Esophagus muscularis mucosa (tissue), 4 donors: ENCODE data around the gene ZNF385C. TPM values are rescaled to one million over a fixed set of nuclear protein-coding genes. Genes with fewer than 3 reads are reported as not detected.
A peak's percentile ranks its signal among the peaks of the same experiment; 100 is the strongest.

Source experiments
- DNase-seq: peaks from one replicate; pipeline ENCODE4 v3.0.0-alpha.2; 2017; ENCODE audit errors: extremely low spot score
- H3K27ac ChIP-seq, 4 donors: fragments of 200-600 bp; sonication (generic); replicated peaks in 1 of 4; 1 replicate in 3 of 4; 2 replicates in 1 of 4; pipeline ENCODE4 v1.5.1; 2016 to 2019; ENCODE audit warnings: mild to moderate bottlenecking in 1 of 4
- H3K27me3 ChIP-seq, 4 donors: fragments of 200-600 bp; sonication (generic); one replicate each; pipeline versions ENCODE4 v1.5.1 to v1.6.0; 2016 to 2019
- H3K36me3 ChIP-seq, 4 donors: fragments of 200-600 bp; sonication (generic); one replicate each; pipeline ENCODE4 v1.5.1; 2016 to 2019
- H3K4me1 ChIP-seq, 4 donors: fragments of 200-600 bp; sonication (generic); one replicate each; pipeline ENCODE4 v1.5.1; 2016 to 2019
- H3K4me3 ChIP-seq, 4 donors: fragments of 200-600 bp; sonication (generic); 1 replicate in 2 of 4; 2 replicates in 2 of 4; pipeline ENCODE4 v1.5.1; 2016 to 2019; ENCODE audit warnings: mild to moderate bottlenecking in 4 of 4, moderate library complexity in 1 of 4
- H3K9me3 ChIP-seq, 4 donors: fragments of 200-600 bp; sonication (generic); 1 replicate in 3 of 4; 2 replicates in 1 of 4; pipeline ENCODE4 v1.5.1; 2016 to 2019
- EP300 ChIP-seq: sonication (generic); formaldehyde crosslinking; IDR thresholded peaks from one replicate; pipeline ENCODE4 v1.6.1; 2017; ENCODE audit warnings: antibody characterized with exemption
- POLR2A ChIP-seq: fragments of 450-650 bp; IDR thresholded peaks from one replicate; pipeline ENCODE4 v1.6.1; 2017; ENCODE audit warnings: antibody characterized with exemption, moderate library complexity, mild to moderate bottlenecking, low read depth
- POLR2AphosphoS5 ChIP-seq, 2 donors: sonication (generic); formaldehyde crosslinking; IDR thresholded peaks; one replicate each; pipeline ENCODE4 v1.6.1; 2017; ENCODE audit warnings: antibody characterized with exemption in 2 of 2
- WGBS: methylation state at CpG from one replicate; pipeline ENCODE4 v1.1.5; 2018; 5-methylcytosine and 5-hydroxymethylcytosine counted together
- intact Hi-C: fragments of 100-400 bp; cut with DNase I; formaldehyde crosslinking; loops from one replicate; pipeline ENCODE4 v1.15.1; 2023
- total RNA-seq, 4 donors: library from RNA; depleted of rRNA; stranded (reverse); fragments of >200 nt; gene quantifications; one replicate each; pipeline versions ENCODE4 v1.1.0 to v1.2.1, GENCODE V29; 2016
- TF ChIP-seq, protein P1 (sequence below), 3 experiments: fragments of 200-600 bp in 2 of 3; fragments of 450-650 bp in 1 of 3; sonication (generic) in 2 of 3; IDR thresholded peaks; one replicate each; pipeline ENCODE4 v1.5.1; 2017 to 2019; ENCODE audit warnings: antibody characterized with exemption in 3 of 3, mild to moderate bottlenecking in 2 of 3, moderate library complexity in 1 of 3

Gene ZNF385C
- total RNA-seq, 4 donors from 2014 or later, result 0.39 to 0.42 TPM; not detected in 2

GRCh38 chr17:42045719-42046118 lies 52.6 kb downstream of the ZNF385C start:
- TF ChIP-seq POLR2AphosphoS5 (IDR thresholded peaks at IDR 0.05) (no peak), POLR2A (no peak), EP300 (no peak)
- TF ChIP-seq, protein P1, sequence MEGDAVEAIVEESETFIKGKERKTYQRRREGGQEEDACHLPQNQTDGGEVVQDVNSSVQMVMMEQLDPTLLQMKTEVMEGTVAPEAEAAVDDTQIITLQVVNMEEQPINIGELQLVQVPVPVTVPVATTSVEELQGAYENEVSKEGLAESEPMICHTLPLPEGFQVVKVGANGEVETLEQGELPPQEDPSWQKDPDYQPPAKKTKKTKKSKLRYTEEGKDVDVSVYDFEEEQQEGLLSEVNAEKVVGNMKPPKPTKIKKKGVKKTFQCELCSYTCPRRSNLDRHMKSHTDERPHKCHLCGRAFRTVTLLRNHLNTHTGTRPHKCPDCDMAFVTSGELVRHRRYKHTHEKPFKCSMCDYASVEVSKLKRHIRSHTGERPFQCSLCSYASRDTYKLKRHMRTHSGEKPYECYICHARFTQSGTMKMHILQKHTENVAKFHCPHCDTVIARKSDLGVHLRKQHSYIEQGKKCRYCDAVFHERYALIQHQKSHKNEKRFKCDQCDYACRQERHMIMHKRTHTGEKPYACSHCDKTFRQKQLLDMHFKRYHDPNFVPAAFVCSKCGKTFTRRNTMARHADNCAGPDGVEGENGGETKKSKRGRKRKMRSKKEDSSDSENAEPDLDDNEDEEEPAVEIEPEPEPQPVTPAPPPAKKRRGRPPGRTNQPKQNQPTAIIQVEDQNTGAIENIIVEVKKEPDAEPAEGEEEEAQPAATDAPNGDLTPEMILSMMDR (IDR thresholded peaks at IDR 0.05), result no peak
- H3K27ac ChIP-seq, result no peak overlapping the region
- intact Hi-C loops, result no loop called here
- H3K4me1 ChIP-seq, result peaks cover 6 to 15% (median 9%) of the 10 kb centered on the region in 4 donors
- H3K9me3 ChIP-seq, result no peaks in the 10 kb centered on the region
- H3K36me3 ChIP-seq, result peaks cover 0 to 7% (median 0%) of the 10 kb centered on the region in 4 donors
- no peak overlapping the region for H3K4me3 ChIP-seq
- DNase-seq, result no peak
- H3K27me3 ChIP-seq, result no peaks in the 10 kb centered on the region
- 88% methylated on average over 1 of the region's 1 CpG for WGBS

DNA sequence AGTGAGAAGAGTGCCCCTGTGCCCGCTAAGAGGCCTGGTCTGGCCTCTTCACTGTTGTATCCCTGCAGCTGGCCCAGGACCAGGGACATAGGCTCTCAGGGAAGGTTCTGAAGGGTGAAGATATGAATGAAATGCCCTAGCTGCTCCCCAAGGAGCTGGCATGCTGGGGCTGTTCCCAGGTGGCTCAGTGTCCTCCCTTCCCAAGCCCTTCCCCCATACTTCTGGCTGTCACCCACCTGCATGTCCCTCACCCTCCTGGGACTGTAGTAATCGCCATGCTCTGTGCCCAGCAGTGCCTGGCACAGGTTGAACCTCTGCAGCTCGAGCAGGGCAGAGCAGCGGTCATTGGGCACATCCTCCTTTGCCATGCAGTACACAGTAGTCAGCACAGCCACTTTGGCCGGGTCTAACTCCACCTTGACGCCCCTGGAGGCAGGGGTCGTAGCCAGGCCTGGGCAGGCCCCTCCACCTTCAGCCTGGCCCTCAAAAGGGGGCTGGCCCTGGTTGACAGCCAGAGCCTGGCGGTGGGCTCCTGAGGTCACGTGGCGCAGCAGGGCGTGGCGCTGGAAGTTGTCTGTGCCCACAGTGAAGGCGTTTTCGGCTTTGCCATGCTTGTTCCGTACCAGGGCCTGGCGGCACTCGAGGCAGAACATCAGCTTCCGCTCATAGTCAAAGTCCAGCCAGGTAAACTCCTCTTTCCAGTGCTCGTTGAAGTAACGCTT lies 55.5 kb downstream of the ZNF385C start:
- no peaks in the 10 kb centered on the region for H3K9me3 ChIP-seq
- peaks cover 0 to 25% (median 6%) of the 10 kb centered on the region in 4 donors for H3K27me3 ChIP-seq
- DNase-seq, result no peak
- no peak overlapping the region for H3K27ac ChIP-seq
- peaks cover 0 to 11% (median 7%) of the 10 kb centered on the region in 4 donors for H3K4me1 ChIP-seq
- peaks cover 0 to 7% (median 0%) of the 10 kb centered on the region in 4 donors for H3K36me3 ChIP-seq
- no peak for TF ChIP-seq EP300
- TF ChIP-seq, protein P1 (IDR thresholded peaks at IDR 0.05), result no peak
- TF ChIP-seq POLR2AphosphoS5 (IDR thresholded peaks at IDR 0.05), result no peak
- no peak for TF ChIP-seq POLR2A
- intact Hi-C loops, result no loop called here
- WGBS, result 92% methylated on average over 11 of the region's 20 CpGs
- no peak overlapping the region for H3K4me3 ChIP-seq

- no peak overlapping the region for H3K27ac ChIP-seq
- peaks cover 0 to 7% (median 0%) of the 10 kb centered on the region in 4 donors for H3K36me3 ChIP-seq
- DNase-seq, result no peak
- H3K27me3 ChIP-seq, result peaks cover 0 to 36% (median 6%) of the 10 kb centered on the region in 4 donors
- intact Hi-C loops, result no loop called here
- no peak overlapping the region for H3K4me3 ChIP-seq
- TF ChIP-seq POLR2A, result no peak
- peaks cover 0 to 11% (median 7%) of the 10 kb centered on the region in 4 donors for H3K4me1 ChIP-seq
- H3K9me3 ChIP-seq, result no peaks in the 10 kb centered on the region
Measured at GRCh38 chr17:42041619-42042018, 56.7 kb downstream of the ZNF385C start.

DNA sequence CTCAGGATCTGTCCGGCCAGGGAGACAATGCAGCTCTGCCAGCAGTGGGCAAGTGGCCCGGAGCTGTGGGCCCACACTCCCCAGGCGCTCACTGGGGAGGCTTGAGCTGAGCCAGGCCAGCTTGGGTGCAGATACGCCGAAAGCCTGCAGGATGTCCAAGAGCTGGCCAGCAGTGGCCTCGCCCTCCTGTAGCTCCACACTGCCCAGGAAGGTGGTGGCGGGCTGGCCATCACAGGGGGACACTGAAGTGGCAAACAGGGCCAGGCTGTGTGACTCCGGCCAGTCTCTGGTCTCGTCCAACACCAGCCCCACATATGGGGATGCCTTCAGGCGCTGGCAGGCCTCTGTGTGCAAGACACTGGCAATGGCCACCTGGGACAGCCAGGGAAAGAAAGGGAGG lies 57.5 kb downstream of the ZNF385C start:
- Histone ChIP-seq H3K4me1 (peaks cover 0 to 11% (median 7%) of the 10 kb centered on the region in 4 donors), H3K36me3 (peaks cover 0 to 7% (median 0%) of the 10 kb centered on the region in 4 donors), H3K4me3 (no peak overlapping the region), H3K27me3 (peaks cover 0 to 44% (median 6%) of the 10 kb centered on the region in 4 donors), H3K27ac (no peak overlapping the region), H3K9me3 (no peaks in the 10 kb centered on the region)
- DNase-seq, result no peak
- TF ChIP-seq, protein P1 (IDR thresholded peaks at IDR 0.05), result no peak
- TF ChIP-seq POLR2A (no peak), EP300 (no peak), POLR2AphosphoS5 (IDR thresholded peaks at IDR 0.05) (no peak)
- intact Hi-C loops, result no loop called here
- WGBS, result 90% methylated on average over 4 of the region's 10 CpGs

GRCh38 chr17:42039794-42040763 lies 58.2 kb downstream of the ZNF385C start:
- Histone ChIP-seq H3K9me3 (no peaks in the 10 kb centered on the region), H3K4me3 (peak overlapping the region; percentile 2 to 31 (median 21)), H3K4me1 (peaks cover 0 to 11% (median 7%) of the 10 kb centered on the region in 4 donors), H3K27ac (no peak overlapping the region), H3K36me3 (peaks cover 0 to 7% (median 0%) of the 10 kb centered on the region in 4 donors), H3K27me3 (peaks cover 0 to 47% (median 6%) of the 10 kb centered on the region in 4 donors)
- no peak for DNase-seq
- intact Hi-C loops, result no loop called here
- WGBS, result 53% methylated on average over 29 of the region's 77 CpGs
- no peak for TF ChIP-seq EP300
- TF ChIP-seq, protein P1 (IDR thresholded peaks at IDR 0.05), result no peak
- TF ChIP-seq POLR2A, result no peak
- TF ChIP-seq POLR2AphosphoS5 (IDR thresholded peaks at IDR 0.05), result no peak
